ENCODE measurements around the gene SERPINE3.

DNA sequence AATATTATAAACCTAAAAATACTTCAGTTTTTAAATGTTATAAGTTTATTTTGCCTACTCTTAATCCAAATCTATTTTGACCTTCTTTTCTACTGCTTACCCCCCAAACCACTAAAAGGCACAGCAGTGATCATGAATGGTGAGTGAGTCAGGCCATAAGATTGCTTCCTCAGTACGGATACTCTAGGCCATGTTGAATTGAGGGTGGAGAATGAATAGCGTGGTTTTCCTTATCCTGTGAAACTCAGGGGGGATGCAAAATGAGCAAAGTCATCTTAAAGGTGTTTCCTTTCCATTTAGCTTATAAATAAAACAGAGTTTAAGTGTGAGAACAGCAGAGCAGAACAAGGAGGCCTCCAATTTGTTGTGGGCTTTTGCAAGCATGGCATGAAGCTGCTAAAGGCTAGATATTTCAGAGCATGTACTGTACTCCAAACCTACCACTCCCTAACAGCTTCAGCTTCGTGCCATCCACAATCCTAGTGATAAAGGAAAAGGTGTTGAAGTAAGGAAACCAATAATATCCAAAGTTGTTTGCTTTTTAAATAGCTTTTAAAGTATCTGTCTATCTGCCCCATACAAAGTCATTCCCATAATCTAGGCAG lies 25.0 kb downstream of the SERPINE3 start:
- TF ChIP-seq, protein P1, sequence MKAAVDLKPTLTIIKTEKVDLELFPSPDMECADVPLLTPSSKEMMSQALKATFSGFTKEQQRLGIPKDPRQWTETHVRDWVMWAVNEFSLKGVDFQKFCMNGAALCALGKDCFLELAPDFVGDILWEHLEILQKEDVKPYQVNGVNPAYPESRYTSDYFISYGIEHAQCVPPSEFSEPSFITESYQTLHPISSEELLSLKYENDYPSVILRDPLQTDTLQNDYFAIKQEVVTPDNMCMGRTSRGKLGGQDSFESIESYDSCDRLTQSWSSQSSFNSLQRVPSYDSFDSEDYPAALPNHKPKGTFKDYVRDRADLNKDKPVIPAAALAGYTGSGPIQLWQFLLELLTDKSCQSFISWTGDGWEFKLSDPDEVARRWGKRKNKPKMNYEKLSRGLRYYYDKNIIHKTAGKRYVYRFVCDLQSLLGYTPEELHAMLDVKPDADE (IDR thresholded peaks at IDR 0.05), result no peak
- TF ChIP-seq POLR2AphosphoS5 (IDR thresholded peaks at IDR 0.05; ENCODE audit: low read depth) (no peak), EZH2phosphoT487 (IDR thresholded peaks at IDR 0.05; ENCODE audit: unreplicated experiment) (no peak), EZH2 (IDR thresholded peaks at IDR 0.05; ENCODE audit: low read depth, unreplicated experiment) (no peak), ZNF114 (CRISPR knock-in tag; IDR thresholded peaks at IDR 0.05) (no peak), STAT1 (IDR thresholded peaks at IDR 0.05; ENCODE audit: unreplicated experiment) (no peak), JUNB (IDR thresholded peaks at IDR 0.05; ENCODE audit: unreplicated experiment) (no peak), CREB1 (CRISPR knock-in tag; IDR thresholded peaks at IDR 0.05; ENCODE audit: low read depth) (no peak), NANOG (IDR thresholded peaks at IDR 0.05; ENCODE audit: borderline replicate concordance) (no peak)
- TF ChIP-seq, protein P2, sequence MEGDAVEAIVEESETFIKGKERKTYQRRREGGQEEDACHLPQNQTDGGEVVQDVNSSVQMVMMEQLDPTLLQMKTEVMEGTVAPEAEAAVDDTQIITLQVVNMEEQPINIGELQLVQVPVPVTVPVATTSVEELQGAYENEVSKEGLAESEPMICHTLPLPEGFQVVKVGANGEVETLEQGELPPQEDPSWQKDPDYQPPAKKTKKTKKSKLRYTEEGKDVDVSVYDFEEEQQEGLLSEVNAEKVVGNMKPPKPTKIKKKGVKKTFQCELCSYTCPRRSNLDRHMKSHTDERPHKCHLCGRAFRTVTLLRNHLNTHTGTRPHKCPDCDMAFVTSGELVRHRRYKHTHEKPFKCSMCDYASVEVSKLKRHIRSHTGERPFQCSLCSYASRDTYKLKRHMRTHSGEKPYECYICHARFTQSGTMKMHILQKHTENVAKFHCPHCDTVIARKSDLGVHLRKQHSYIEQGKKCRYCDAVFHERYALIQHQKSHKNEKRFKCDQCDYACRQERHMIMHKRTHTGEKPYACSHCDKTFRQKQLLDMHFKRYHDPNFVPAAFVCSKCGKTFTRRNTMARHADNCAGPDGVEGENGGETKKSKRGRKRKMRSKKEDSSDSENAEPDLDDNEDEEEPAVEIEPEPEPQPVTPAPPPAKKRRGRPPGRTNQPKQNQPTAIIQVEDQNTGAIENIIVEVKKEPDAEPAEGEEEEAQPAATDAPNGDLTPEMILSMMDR (conservative IDR thresholded peaks at IDR 0.05; ENCODE audit: low read depth in 2 of 2), result no peak
- TF ChIP-seq, protein P3, sequence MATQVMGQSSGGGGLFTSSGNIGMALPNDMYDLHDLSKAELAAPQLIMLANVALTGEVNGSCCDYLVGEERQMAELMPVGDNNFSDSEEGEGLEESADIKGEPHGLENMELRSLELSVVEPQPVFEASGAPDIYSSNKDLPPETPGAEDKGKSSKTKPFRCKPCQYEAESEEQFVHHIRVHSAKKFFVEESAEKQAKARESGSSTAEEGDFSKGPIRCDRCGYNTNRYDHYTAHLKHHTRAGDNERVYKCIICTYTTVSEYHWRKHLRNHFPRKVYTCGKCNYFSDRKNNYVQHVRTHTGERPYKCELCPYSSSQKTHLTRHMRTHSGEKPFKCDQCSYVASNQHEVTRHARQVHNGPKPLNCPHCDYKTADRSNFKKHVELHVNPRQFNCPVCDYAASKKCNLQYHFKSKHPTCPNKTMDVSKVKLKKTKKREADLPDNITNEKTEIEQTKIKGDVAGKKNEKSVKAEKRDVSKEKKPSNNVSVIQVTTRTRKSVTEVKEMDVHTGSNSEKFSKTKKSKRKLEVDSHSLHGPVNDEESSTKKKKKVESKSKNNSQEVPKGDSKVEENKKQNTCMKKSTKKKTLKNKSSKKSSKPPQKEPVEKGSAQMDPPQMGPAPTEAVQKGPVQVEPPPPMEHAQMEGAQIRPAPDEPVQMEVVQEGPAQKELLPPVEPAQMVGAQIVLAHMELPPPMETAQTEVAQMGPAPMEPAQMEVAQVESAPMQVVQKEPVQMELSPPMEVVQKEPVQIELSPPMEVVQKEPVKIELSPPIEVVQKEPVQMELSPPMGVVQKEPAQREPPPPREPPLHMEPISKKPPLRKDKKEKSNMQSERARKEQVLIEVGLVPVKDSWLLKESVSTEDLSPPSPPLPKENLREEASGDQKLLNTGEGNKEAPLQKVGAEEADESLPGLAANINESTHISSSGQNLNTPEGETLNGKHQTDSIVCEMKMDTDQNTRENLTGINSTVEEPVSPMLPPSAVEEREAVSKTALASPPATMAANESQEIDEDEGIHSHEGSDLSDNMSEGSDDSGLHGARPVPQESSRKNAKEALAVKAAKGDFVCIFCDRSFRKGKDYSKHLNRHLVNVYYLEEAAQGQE (IDR thresholded peaks at IDR 0.05; ENCODE audit: unreplicated experiment), result no peak
- TF ChIP-seq, protein P4, sequence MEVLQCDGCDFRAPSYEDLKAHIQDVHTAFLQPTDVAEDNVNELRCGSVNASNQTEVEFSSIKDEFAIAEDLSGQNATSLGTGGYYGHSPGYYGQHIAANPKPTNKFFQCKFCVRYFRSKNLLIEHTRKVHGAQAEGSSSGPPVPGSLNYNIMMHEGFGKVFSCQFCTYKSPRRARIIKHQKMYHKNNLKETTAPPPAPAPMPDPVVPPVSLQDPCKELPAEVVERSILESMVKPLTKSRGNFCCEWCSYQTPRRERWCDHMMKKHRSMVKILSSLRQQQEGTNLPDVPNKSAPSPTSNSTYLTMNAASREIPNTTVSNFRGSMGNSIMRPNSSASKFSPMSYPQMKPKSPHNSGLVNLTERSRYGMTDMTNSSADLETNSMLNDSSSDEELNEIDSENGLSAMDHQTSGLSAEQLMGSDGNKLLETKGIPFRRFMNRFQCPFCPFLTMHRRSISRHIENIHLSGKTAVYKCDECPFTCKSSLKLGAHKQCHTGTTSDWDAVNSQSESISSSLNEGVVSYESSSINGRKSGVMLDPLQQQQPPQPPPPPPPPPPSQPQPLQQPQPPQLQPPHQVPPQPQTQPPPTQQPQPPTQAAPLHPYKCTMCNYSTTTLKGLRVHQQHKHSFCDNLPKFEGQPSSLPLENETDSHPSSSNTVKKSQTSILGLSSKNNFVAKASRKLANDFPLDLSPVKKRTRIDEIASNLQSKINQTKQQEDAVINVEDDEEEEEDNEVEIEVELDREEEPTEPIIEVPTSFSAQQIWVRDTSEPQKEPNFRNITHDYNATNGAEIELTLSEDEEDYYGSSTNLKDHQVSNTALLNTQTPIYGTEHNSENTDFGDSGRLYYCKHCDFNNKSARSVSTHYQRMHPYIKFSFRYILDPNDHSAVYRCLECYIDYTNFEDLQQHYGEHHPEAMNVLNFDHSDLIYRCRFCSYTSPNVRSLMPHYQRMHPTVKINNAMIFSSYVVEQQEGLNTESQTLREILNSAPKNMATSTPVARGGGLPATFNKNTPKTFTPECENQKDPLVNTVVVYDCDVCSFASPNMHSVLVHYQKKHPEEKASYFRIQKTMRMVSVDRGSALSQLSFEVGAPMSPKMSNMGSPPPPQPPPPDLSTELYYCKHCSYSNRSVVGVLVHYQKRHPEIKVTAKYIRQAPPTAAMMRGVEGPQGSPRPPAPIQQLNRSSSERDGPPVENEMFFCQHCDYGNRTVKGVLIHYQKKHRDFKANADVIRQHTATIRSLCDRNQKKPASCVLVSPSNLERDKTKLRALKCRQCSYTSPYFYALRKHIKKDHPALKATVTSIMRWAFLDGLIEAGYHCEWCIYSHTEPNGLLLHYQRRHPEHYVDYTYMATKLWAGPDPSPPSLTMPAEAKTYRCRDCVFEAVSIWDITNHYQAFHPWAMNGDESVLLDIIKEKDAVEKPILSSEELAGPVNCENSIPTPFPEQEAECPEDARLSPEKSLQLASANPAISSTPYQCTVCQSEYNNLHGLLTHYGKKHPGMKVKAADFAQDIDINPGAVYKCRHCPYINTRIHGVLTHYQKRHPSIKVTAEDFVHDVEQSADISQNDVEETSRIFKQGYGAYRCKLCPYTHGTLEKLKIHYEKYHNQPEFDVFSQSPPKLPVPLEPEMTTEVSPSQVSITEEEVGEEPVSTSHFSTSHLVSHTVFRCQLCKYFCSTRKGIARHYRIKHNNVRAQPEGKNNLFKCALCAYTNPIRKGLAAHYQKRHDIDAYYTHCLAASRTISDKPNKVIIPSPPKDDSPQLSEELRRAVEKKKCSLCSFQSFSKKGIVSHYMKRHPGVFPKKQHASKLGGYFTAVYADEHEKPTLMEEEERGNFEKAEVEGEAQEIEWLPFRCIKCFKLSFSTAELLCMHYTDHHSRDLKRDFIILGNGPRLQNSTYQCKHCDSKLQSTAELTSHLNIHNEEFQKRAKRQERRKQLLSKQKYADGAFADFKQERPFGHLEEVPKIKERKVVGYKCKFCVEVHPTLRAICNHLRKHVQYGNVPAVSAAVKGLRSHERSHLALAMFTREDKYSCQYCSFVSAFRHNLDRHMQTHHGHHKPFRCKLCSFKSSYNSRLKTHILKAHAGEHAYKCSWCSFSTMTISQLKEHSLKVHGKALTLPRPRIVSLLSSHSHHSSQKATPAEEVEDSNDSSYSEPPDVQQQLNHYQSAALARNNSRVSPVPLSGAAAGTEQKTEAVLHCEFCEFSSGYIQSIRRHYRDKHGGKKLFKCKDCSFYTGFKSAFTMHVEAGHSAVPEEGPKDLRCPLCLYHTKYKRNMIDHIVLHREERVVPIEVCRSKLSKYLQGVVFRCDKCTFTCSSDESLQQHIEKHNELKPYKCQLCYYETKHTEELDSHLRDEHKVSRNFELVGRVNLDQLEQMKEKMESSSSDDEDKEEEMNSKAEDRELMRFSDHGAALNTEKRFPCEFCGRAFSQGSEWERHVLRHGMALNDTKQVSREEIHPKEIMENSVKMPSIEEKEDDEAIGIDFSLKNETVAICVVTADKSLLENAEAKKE (CRISPR knock-in tag; IDR thresholded peaks at IDR 0.05), result no peak
